CD4-positive, alpha-beta T cell (primary cell): ENCODE measurements around the gene PPP2R2C. TPM values are rescaled to one million over a fixed set of nuclear protein-coding genes. Genes with fewer than 3 reads are reported as not detected.

ENCODE experiments used
- ATAC-seq: fragments of 200-7000 bp; cut with Tn5 transposase; one replicate; pipeline ENCODE4 v1.10.0; 2022; ENCODE audit warnings: mild to moderate bottlenecking; ENCODE audit not compliant: poor library complexity
- CTCF ChIA-PET: fragments of 350-600 bp; sonication (Branson Sonifier 250); formaldehyde crosslinking; loops from one replicate; lab custom pipeline; 2021; ENCODE audit warnings: antibody characterized with exemption, inconsistent platforms; lab: Charles Lee
- POLR2A ChIA-PET: fragments of 350-600 bp; sonication (Branson Sonifier 250); formaldehyde crosslinking; loops from one replicate; lab custom pipeline; 2021; ENCODE audit warnings: antibody characterized with exemption, inconsistent platforms; lab: Charles Lee
- DNase-seq, 14 experiments: peaks; one replicate each; pipeline ENCODE4 v3.0.0-alpha.2; 2013 to 2020; ENCODE audit warnings: mixed read lengths in 2 of 14
- H3K27ac ChIP-seq, 2 donors: one replicate each; pipeline versions ENCODE4 v1.5.1 to v1.7.0; 2013; ENCODE audit warnings: low read length in 2 of 2, low read depth in 1 of 2, mild to moderate bottlenecking in 1 of 2
- H3K27me3 ChIP-seq, 2 experiments: 1 replicate in 1 of 2; 2 replicates in 1 of 2; pipeline versions ENCODE4 v1.6.1 to v1.7.0; 2013; ENCODE audit warnings: low read length in 2 of 2, control low read depth in 1 of 2, mild to moderate bottlenecking in 1 of 2, moderate library complexity in 1 of 2; ENCODE audit not compliant: insufficient read depth in 2 of 2, control insufficient read depth in 1 of 2
- H3K36me3 ChIP-seq: one replicate; pipeline ENCODE4 v1.6.1; 2013; ENCODE audit warnings: low read length, control low read depth; ENCODE audit not compliant: insufficient read depth
- H3K4me1 ChIP-seq: one replicate; pipeline ENCODE4 v1.6.1; 2013; ENCODE audit warnings: low read length, control low read depth; ENCODE audit not compliant: insufficient read depth
- H3K4me3 ChIP-seq: one replicate; pipeline ENCODE4 v1.5.1; 2013; ENCODE audit warnings: mild to moderate bottlenecking, low read length, moderate library complexity
- H3K9me3 ChIP-seq, 2 experiments: 1 replicate in 1 of 2; 2 replicates in 1 of 2; pipeline versions ENCODE4 v1.6.1 to v1.7.0; 2013; ENCODE audit warnings: low read length in 2 of 2, mild to moderate bottlenecking in 2 of 2, control low read depth in 1 of 2, moderate library complexity in 1 of 2; ENCODE audit not compliant: control insufficient read depth in 1 of 2, insufficient read depth in 1 of 2
- H3K27ac Mint-ChIP-seq: one replicate; pipeline ENCODE4 v1.8.0; 2020; ENCODE audit warnings: mixed read lengths
- H3K27me3 Mint-ChIP-seq: one replicate; pipeline ENCODE4 v1.8.0; 2021; ENCODE audit warnings: mixed read lengths
- H3K36me3 Mint-ChIP-seq: one replicate; pipeline ENCODE4 v1.8.0; 2021; ENCODE audit warnings: low read depth, mixed read lengths
- H3K4me1 Mint-ChIP-seq: one replicate; pipeline ENCODE4 v1.8.0; 2021; ENCODE audit warnings: low read depth, mixed read lengths
- H3K4me3 Mint-ChIP-seq: one replicate; pipeline ENCODE4 v1.8.0; 2020; ENCODE audit warnings: mild to moderate bottlenecking, mixed read lengths
- H3K9me3 Mint-ChIP-seq: one replicate; pipeline ENCODE4 v1.8.0; 2020; ENCODE audit warnings: mixed read lengths
- CTCF ChIP-seq: fragments of 200-600 bp; IDR thresholded peaks from one replicate; pipeline ENCODE4 v1.8.0; 2022; ENCODE audit warnings: antibody characterized with exemption, mild to moderate bottlenecking
- intact Hi-C, 2 experiments: fragments of 100-400 bp; cut with DNase I in 1 of 2; cut with micrococcal nuclease in 1 of 2; formaldehyde crosslinking; loops; one replicate each; pipeline versions ENCODE4 v1.15.1 to v1.9.0; 2023 to 2025; cut with DNase I, micrococcal nuclease
- total RNA-seq, 174 experiments: library from RNA in 2 of 174; stranded (reverse) in 2 of 174; gene quantifications; one replicate each; pipeline ENCODE4 v1.2.3 and lab custom pipeline; 2021 to 2026

The PPP2R2C gene
- total RNA-seq, 2 experiments from 2014 or later: not detected

GRCh38 chr4:6437826-6438238 lies 34.6 kb downstream of the PPP2R2C start:
- intact Hi-C loops: no loop called here
- Histone ChIP-seq H3K9me3 (peaks cover 15 to 20% of the 10 kb centered on the region in 2 experiments), H3K27ac (no peak overlapping the region), H3K4me1 (no peaks in the 10 kb centered on the region), H3K36me3 (no peaks in the 10 kb centered on the region), H3K4me3 (no peak overlapping the region), H3K27me3 (peaks cover 3 to 4% of the 10 kb centered on the region in 2 experiments)
- Mint-ChIP-seq H3K9me3 (peaks cover 7% of the 10 kb centered on the region), H3K4me1 (no peaks in the 10 kb centered on the region), H3K27ac (no peak overlapping the region), H3K36me3 (no peaks in the 10 kb centered on the region), H3K4me3 (no peak overlapping the region), H3K27me3 (peaks cover 9% of the 10 kb centered on the region)
- POLR2A ChIA-PET: no interaction called here
- DNase-seq (no peak), ATAC-seq (no peak)
- CTCF ChIA-PET: no interaction called here
- no peak for TF ChIP-seq CTCF

GRCh38 chr4:6435010-6435409 lies 37.4 kb downstream of the PPP2R2C start:
- no peak overlapping the region for H3K27ac Mint-ChIP-seq
- H3K9me3 ChIP-seq: peaks cover 15% of the 10 kb centered on the region in 2 experiments
- H3K36me3 ChIP-seq: no peaks in the 10 kb centered on the region
- H3K4me1 Mint-ChIP-seq: no peaks in the 10 kb centered on the region
- no peak for TF ChIP-seq CTCF
- intact Hi-C loops: no loop called here
- no peaks in the 10 kb centered on the region for H3K4me1 ChIP-seq
- no peak overlapping the region for H3K4me3 Mint-ChIP-seq
- H3K27me3 Mint-ChIP-seq: peaks cover 3% of the 10 kb centered on the region
- ChIA-PET CTCF (no interaction called here), POLR2A (no interaction called here)
- H3K36me3 Mint-ChIP-seq: no peaks in the 10 kb centered on the region
- peaks cover 0 to 4% of the 10 kb centered on the region in 2 experiments for H3K27me3 ChIP-seq
- no peak overlapping the region for H3K27ac ChIP-seq
- no peak for ATAC-seq
- no peak for DNase-seq
- H3K4me3 ChIP-seq: no peak overlapping the region
- H3K9me3 Mint-ChIP-seq: peaks cover 7% of the 10 kb centered on the region

GRCh38 chr4:6430927-6431326 lies 41.5 kb downstream of the PPP2R2C start:
- intact Hi-C loops: no loop called here
- no peaks in the 10 kb centered on the region for H3K4me1 ChIP-seq
- ATAC-seq (no peak), DNase-seq (no peak)
- no peaks in the 10 kb centered on the region for H3K27me3 ChIP-seq
- H3K4me3 ChIP-seq: no peak overlapping the region
- Mint-ChIP-seq H3K4me1 (no peaks in the 10 kb centered on the region), H3K27me3 (peaks cover 4% of the 10 kb centered on the region), H3K4me3 (no peak overlapping the region), H3K27ac (no peak overlapping the region), H3K36me3 (no peaks in the 10 kb centered on the region), H3K9me3 (peaks cover 7% of the 10 kb centered on the region)
- ChIA-PET CTCF (no interaction called here), POLR2A (no interaction called here)
- peaks cover 14 to 18% of the 10 kb centered on the region in 2 experiments for H3K9me3 ChIP-seq
- no peaks in the 10 kb centered on the region for H3K36me3 ChIP-seq
- TF ChIP-seq CTCF: no peak
- no peak overlapping the region for H3K27ac ChIP-seq
